ENCODE results near the gene TFDP2.

DNA sequence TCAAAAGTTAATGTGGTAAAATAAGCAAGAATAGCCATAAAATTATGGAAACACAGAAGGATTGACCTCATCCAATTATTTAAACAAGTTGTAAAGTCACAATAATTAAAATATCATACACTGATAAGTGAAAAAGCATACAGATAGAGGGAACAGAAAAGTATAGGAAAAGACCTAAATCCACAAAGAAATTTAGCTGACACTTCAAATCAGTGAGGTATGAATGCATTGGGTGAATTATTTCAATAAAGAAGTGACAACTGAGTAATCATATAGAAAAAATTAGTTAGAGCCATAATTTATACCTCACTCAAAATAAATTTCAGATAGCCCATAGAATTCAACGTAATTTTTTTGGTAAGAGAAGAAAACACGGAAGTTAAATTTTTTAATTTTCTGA, 25.1 kb downstream of the TFDP2 start:
- no peak for TF ChIP-seq POLR2A (IDR thresholded peaks at IDR 0.05; ENCODE audit: low read depth, low read length)
- TF ChIP-seq POLR2AphosphoS5 (IDR thresholded peaks at IDR 0.05; ENCODE audit: low read depth, low read length) = no peak

Measured in GM12891 (cell line).